Activated CD8-positive, alpha-beta memory T cell treated with anti-CD3 and anti-CD28 coated beads, Interleukin-2, amount 50 U/mL, for 24 hours (primary cell): ENCODE measurements around the gene HBB.
"Not testable (repeated sequence)": the region's sequence is repeated elsewhere in the genome, so short reads cannot be mapped to it uniquely, and the experiment has no call there.

ENCODE experiments used
- DNase-seq: peaks from one replicate; pipeline ENCODE4 v3.0.0-alpha.2; 2020; ENCODE audit errors: extremely low read depth

The HBB gene

DNA sequence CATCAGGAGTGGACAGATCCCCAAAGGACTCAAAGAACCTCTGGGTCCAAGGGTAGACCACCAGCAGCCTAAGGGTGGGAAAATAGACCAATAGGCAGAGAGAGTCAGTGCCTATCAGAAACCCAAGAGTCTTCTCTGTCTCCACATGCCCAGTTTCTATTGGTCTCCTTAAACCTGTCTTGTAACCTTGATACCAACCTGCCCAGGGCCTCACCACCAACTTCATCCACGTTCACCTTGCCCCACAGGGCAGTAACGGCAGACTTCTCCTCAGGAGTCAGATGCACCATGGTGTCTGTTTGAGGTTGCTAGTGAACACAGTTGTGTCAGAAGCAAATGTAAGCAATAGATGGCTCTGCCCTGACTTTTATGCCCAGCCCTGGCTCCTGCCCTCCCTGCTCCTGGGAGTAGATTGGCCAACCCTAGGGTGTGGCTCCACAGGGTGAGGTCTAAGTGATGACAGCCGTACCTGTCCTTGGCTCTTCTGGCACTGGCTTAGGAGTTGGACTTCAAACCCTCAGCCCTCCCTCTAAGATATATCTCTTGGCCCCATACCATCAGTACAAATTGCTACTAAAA lies at the start of gene HBB:
Gene HBB (minus strand): TSS at position 340 of the 579 bp plus-strand sequence. CDS start 50 bp downstream, at position 290.
- DNase-seq, result no peak

DNA sequence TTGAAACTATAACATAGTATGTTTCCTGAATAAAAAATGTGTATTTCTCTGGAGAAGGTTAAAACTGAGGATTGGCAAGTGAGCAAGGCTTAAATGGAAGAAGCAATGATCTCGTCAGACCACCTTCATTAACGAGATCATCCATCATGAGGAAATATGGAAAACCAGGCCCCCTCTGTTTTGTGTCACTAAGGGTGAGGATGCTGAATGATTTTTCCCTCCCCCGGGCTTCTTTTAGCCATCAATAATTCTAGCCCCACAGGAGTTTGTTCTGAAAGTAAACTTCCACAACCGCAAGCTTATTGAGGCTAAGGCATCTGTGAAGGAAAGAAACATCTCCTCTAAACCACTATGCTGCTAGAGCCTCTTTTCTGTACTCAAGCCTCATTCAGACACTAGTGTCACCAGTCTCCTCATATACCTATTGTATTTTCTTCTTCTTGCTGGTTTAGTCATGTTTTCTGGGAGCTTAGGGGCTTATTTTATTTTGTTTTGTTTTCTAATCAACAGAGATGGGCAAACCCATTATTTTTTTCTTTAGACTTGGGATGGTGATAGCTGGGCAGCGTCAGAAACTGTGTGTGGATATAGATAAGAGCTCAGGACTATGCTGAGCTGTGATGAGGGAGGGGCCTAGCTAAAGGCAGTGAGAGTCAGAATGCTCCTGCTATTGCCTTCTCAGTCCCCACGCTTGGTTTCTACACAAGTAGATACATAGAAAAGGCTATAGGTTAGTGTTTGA lies 48.7 kb upstream of the HBB start:
- DNase-seq, result no peak

GRCh38 chr11:5274395-5274794 lies 47.5 kb upstream of the HBB start:
- DNase-seq, result no peak

GRCh38 chr11:5272395-5273017 lies 45.6 kb upstream of the HBB start:
- DNase-seq, result no peak

GRCh38 chr11:5269715-5270147 lies 42.9 kb upstream of the HBB start, which contains the start of gene HBE1:
Gene HBE1, minus strand, starts transcription at chr11:5269945. Its CDS starts 55 bp downstream, at chr11:5269890.
- no peak for DNase-seq

DNA sequence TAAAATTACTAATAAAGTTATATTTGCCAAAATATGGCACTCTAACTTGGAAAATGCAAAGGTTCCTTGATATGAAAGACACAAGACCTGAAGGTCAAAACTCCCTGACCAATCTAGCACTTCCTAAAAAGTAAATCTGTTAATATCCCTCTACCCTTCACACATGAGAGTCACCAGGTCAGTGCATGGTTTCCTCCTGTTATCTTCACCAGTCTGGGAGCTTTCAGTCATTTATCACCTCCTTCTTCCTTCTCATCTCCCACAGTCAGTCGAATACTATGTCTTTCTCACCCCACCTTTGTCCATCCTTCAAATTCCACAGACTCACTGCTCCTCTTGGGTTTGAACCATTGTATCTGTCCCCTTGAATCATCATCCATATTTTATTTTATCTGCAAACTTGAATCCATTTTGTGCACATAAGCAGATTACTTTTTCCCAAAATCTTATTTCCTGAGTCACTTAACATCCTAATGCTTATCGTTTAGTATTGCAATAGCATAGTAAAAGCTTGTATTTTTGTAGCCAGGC lies 40.2 kb upstream of the HBB start:
- no peak for DNase-seq

DNA sequence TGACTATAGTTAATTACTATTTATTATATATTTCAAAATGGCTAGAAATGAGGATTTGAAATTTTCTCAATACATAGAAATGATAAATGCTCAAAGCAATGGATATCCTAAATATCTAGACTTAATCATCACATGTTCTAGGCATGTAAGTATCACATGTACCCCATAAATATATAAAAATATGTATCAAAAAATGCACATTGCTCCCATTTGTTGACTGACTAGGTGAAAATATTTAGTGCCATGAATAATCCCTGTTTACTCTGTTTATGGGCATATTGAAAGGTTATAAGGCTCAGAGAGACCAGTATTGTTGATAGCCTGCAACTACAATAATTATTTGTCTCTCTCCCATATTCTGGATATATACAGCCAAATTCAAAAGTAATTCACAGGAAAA lies 39.7 kb upstream of the HBB start:
- DNase-seq, result no peak

GRCh38 chr11:5265832-5266231 lies 39.0 kb upstream of the HBB start:
- DNase-seq, result no peak

- DNase-seq, result no peak
These were observed 31.8 kb upstream of the HBB start for GRCh38 chr11:5258543-5259262.

GRCh38 chr11:5257296-5257695 lies 30.4 kb upstream of the HBB start:
- no peak for DNase-seq

- not testable (repeated sequence) for DNase-seq
These were observed 28.0 kb upstream of the HBB start, which contains the start of gene HBG2 for GRCh38 chr11:5254646-5255413. Gene HBG2, minus strand, starts transcription at chr11:5254781. Its CDS starts 53 bp downstream, at chr11:5254728.

DNA sequence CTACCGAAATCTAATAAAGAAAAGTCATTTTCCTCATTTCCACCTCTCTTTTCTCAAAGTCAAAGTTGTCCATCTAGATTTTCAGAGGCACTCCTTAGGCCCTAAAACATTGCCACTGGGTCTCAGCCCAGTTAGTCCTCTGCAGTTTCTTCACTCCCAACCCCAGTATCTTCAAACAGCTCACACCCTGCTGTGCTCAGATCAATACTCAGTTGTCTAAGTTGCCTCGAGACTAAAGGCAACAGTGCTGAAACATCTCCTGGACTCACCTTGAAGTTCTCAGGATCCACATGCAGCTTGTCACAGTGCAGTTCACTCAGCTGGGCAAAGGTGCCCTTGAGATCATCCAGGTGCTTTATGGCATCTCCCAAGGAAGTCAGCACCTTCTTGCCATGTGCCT lies 27.2 kb upstream of the HBB start:
- DNase-seq, result not testable (repeated sequence)

DNA sequence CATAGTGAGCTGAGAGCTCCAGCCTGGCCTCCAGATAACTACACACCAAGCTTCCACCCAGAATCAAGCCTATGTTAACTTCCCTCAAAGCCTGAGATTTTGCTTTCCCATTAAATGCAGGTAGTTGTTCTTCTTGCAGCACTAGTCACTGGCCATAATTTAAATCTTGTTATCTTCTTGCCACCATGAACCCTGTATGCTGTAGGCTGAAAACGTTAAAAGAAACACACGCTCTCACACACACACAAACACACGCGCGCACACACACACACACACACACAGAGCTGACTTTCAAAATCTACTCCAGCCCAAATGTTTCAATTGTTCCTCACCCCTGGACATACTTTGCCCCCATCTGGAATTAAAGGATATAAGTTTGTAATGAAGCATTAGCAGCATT lies 26.6 kb upstream of the HBB start:
- not testable (repeated sequence) for DNase-seq

DNA sequence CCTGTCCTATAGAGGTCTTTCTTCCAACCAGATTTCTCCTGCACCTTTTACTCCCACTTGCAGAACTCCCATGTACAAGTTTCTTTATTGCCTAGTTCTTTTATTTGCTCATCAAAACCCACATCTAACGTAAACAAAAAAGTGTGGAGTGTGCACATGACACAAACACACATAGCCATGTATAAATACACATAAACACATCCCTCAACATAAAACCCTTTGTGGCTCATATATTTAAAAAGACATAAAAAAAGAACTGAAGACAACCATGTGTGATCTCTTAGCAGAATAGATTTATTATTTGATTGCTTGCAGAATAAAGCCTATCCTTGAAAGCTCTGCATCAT lies 26.0 kb upstream of the HBB start:
- DNase-seq, result no peak

DNA sequence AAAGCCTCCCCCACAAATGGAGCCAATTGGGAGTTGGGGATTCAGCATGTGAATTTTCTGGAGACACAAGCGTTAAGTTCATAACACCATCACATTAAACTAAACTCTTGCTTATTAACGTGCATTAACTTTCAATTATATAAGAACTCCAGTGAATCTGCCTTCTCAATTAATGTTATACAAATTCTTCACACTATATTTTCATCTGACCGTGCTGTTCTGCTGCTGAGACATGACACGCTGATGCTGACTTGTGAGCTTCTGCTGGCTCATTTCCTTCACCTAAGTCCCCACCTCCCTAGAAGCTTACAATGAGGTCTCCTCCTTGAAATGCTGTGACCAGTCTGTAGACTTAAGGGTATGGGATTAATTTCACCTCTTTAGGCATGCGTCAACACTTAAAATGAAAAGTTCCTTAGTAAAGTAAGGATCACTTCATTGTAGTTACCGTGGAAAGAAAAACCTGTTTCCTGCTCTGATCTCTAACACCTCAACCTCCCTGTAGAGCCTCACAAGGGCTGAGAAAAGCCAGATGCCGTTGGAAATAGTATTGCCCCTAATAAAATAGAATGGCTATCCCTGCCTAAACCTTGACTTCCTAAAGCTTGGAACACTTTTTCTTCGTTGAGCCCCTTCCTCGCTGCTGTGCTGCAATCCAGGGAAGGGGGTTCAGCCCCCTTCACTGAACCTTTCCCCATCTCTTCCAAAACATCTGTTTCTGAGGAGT lies 25.5 kb upstream of the HBB start:
- DNase-seq, result no peak

DNA sequence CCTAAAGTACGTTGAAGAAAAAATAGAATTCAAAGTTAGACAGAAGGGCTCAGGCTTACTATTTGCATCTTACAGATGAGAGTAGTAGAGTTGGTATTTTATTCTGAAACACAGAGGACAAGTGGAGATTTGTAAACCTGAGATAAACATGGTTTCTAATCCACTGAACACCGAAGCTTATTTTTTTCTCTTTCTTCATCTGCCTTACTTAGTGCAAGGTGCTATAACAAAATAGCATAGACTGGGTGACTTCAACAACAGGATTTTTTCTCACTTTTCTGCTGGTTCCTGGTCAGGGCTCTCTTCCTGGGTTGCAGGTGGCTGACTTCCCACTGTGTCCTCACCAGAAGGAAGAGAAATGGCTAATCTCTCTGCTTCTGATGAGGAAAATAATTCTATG lies 24.9 kb upstream of the HBB start:
- no peak for DNase-seq

- DNase-seq, result no peak
These were observed 23.8 kb upstream of the HBB start for GRCh38 chr11:5250543-5251204.

DNA sequence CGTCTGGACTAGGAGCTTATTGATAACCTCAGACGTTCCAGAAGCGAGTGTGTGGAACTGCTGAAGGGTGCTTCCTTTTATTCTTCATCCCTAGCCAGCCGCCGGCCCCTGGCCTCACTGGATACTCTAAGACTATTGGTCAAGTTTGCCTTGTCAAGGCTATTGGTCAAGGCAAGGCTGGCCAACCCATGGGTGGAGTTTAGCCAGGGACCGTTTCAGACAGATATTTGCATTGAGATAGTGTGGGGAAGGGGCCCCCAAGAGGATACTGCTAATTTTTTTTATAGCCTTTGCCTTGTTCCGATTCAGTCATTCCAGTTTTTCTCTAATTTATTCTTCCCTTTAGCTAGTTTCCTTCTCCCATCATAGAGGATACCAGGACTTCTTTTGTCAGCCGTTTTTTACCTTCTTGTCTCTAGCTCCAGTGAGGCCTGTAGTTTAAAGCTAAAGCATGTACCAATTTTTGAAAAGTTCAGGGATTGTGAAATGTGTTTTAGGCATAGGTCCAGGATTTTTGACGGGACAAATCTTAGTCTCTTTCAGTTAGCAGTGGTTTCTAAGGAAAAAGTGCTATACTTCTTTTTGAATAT lies 23.0 kb upstream of the HBB start, which contains the start of gene HBG1:
Gene HBG1 (minus strand): TSS at position 51 of the 590 bp plus-strand sequence. CDS start 53 bp downstream, outside the sequence.
- DNase-seq, result not testable (repeated sequence)

GRCh38 chr11:5248498-5248897 lies 21.6 kb upstream of the HBB start:
- DNase-seq, result not testable (repeated sequence)
